Stimulated activated naive CD8-positive, alpha-beta T cell treated with anti-CD3 and anti-CD28 coated beads, Interleukin-15, Interleukin-2, amounts not matched to agents 100 U/mL and 50 U/mL, for 24 hours (primary cell): ENCODE data around the gene CPLX1.
A peak's percentile ranks its signal among the peaks of the same experiment; 100 is the strongest.
"Not testable (repeated sequence)": the region's sequence is repeated elsewhere in the genome, so short reads cannot be mapped to it uniquely, and the experiment has no call there.

Experiments used
- ATAC-seq: fragments of 150-1000 bp; cut with Tn5 transposase; one replicate; pipeline ENCODE4 v1.10.0; 2021
- DNase-seq: peaks from one replicate; pipeline ENCODE4 v3.0.0; 2021

CPLX1 gene

GRCh38 chr4:819401-820229 is 6.3 kb downstream of the CPLX1 start:
- no peak for DNase-seq
- ATAC-seq, result no peak

- ATAC-seq (no peak), DNase-seq (no peak)
These were observed 7.6 kb downstream of the CPLX1 start for GRCh38 chr4:818106-818921.

GRCh38 chr4:815464-816146 is 10.3 kb downstream of the CPLX1 start:
- DNase-seq, result no peak
- ATAC-seq, result no peak

GRCh38 chr4:814312-814850 is 11.5 kb downstream of the CPLX1 start:
- ATAC-seq, result no peak
- no peak for DNase-seq

GRCh38 chr4:813900-814299 is 12.0 kb downstream of the CPLX1 start:
- no peak for DNase-seq
- ATAC-seq, result no peak

GRCh38 chr4:808860-809570 is 16.9 kb downstream of the CPLX1 start:
- ATAC-seq (peak; percentile 6), DNase-seq (no peak)

GRCh38 chr4:807792-808191 is 18.1 kb downstream of the CPLX1 start:
- no peak for ATAC-seq
- DNase-seq, result no peak

GRCh38 chr4:806979-807378 is 18.9 kb downstream of the CPLX1 start:
- ATAC-seq, DNase-seq: not testable (repeated sequence)

- DNase-seq (no peak), ATAC-seq (no peak)
These were observed 21.1 kb downstream of the CPLX1 start for GRCh38 chr4:804804-805203.

GRCh38 chr4:803884-804283 is 22.0 kb downstream of the CPLX1 start:
- no peak for DNase-seq

GRCh38 chr4:801436-802124 is 24.3 kb downstream of the CPLX1 start:
- no peak for DNase-seq
- ATAC-seq, result no peak

More at GRCh38 chr4:803884-804283, 22.0 kb downstream of the CPLX1 start:
- ATAC-seq, result no peak

- DNase-seq (no peak), ATAC-seq (no peak)
These were observed 28.9 kb downstream of the CPLX1 start for GRCh38 chr4:797066-797465.

- no peak for ATAC-seq
- no peak for DNase-seq
These were observed 29.7 kb downstream of the CPLX1 start for GRCh38 chr4:796206-796605.

- DNase-seq (no peak), ATAC-seq (no peak)
These were observed 30.2 kb downstream of the CPLX1 start for GRCh38 chr4:795726-796119.

- ATAC-seq (no peak), DNase-seq (no peak)
These were observed 30.8 kb downstream of the CPLX1 start for GRCh38 chr4:794900-795725.

GRCh38 chr4:793941-794621 is 31.8 kb downstream of the CPLX1 start:
- no peak for DNase-seq
- ATAC-seq, result no peak

- no peak for DNase-seq
- no peak for ATAC-seq
These were observed 32.7 kb downstream of the CPLX1 start for GRCh38 chr4:793093-793861.

GRCh38 chr4:792626-793092 is 33.3 kb downstream of the CPLX1 start:
- ATAC-seq (no peak), DNase-seq (no peak)
